ENCODE measurements around the gene COL6A1.

COL6A1 gene

DNA sequence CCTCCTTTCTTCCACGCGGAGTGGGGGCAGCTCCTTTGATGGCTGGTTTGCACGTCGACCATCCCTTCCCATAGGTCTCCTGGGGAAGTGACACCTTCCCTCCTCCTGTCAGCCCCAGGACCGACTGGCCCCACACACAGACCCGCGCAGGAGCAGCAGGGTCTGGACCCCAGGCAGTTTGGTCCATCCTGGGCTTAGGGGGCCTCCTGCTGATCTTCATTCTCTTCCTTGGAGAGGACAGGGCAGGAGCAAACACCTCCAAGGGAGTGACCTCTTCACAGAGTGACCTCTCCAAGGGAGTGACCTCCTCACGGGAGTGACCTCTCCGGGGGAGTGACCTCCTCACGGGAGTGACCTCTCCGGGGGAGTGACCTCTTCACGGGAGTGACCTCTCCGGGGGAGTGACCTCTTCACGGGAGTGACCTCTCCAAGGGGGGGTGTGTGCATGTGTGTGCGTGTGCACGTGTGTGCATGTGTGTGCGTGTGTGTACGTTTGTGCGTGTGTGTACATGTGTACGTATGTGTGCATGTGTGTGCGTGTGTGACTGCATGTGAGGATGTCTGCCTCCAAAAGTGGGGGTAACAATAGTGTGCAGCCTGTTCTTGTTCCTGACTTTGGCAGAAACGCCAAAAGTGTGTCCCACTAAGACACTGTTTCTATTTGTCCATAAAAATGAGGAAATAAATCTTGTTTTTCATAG lies 29.8 kb downstream of the COL6A1 start:
- Histone ChIP-seq H3K27me3 (ENCODE audit: control insufficient read depth, insufficient read depth, low read length) (no peaks in the 10 kb centered on the region), H3K4me3 (ENCODE audit: low read length) (no peak overlapping the region)
- DNase-seq (ENCODE audit: low read depth, low spot score): no peak

DNA sequence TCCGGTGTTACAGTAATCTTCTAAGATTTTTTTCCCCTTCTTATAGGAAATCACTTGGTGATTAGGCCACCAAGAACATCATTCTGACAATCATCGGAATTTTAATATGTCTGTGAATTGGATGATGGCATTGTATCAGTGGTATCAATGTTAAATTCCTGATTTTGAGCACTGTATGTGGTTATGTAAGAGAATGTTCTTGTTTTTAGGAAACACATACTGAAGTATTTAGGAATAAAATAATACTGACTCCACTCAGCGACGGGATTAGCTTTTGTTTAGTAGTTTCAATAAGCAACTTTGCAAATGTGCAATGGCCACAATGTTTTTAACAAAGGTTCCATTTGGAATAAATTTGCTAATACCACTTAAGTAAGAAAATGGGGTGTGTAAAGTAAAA lies 30.6 kb downstream of the COL6A1 start:
- no peak overlapping the region for H3K27ac ChIP-seq (ENCODE audit: low read length)
- no peak for DNase-seq (ENCODE audit: low read depth, low spot score)
- no CpG with 5 or more reads among the region's 4 CpGs for WGBS (ENCODE audit: insufficient coverage, insufficient read length)
- peaks cover 2% of the 10 kb centered on the region; the same call in 1 of the 2 replicates for H3K9me3 ChIP-seq (ENCODE audit: control insufficient read depth, insufficient read depth, low read length)
- H3K27me3 ChIP-seq (ENCODE audit: control insufficient read depth, insufficient read depth, low read length): no peaks in the 10 kb centered on the region
- no peaks in the 10 kb centered on the region for H3K36me3 ChIP-seq (ENCODE audit: control insufficient read depth, insufficient read depth, low read length)
- H3K4me3 ChIP-seq (ENCODE audit: low read length): no peak overlapping the region
- H3K4me1 ChIP-seq (ENCODE audit: control insufficient read depth, insufficient read depth, low read length): no peaks in the 10 kb centered on the region

More for the DNA sequence above, 29.8 kb downstream of the COL6A1 start:
- Histone ChIP-seq H3K4me1 (ENCODE audit: control insufficient read depth, insufficient read depth, low read length) (no peaks in the 10 kb centered on the region; the same call in 1 of the 2 replicates), H3K27ac (ENCODE audit: low read length) (no peak overlapping the region), H3K9me3 (ENCODE audit: control insufficient read depth, insufficient read depth, low read length) (peaks cover 2% of the 10 kb centered on the region; the same call in 1 of the 2 replicates), H3K36me3 (ENCODE audit: control insufficient read depth, insufficient read depth, low read length) (no peaks in the 10 kb centered on the region)
- no CpG with 5 or more reads among the region's 22 CpGs for WGBS (ENCODE audit: insufficient coverage, insufficient read length)

DNA sequence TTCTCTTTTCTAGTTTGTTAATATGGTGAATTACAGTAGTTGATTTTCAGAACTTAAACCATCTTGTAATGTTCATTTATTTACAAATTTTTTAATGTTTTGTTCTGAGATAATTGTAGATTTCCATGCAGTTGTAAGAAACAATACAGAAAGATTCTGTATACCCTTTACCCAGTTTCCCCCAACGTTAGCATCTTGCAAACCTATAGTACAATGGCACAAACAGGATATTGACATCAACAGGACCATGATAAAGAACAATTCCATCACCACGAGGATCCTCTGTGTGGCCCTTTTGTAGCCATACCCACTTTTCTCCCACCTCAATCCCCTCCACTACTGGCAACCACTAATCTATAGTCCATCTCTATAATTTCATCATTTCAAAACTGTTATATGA lies 33.3 kb downstream of the COL6A1 start:
- Histone ChIP-seq H3K4me1 (ENCODE audit: control insufficient read depth, insufficient read depth, low read length) (no peaks in the 10 kb centered on the region), H3K27ac (ENCODE audit: low read length) (no peak overlapping the region), H3K4me3 (ENCODE audit: low read length) (no peak overlapping the region), H3K27me3 (ENCODE audit: control insufficient read depth, insufficient read depth, low read length) (no peaks in the 10 kb centered on the region), H3K9me3 (ENCODE audit: control insufficient read depth, insufficient read depth, low read length) (no peaks in the 10 kb centered on the region), H3K36me3 (ENCODE audit: control insufficient read depth, insufficient read depth, low read length) (no peaks in the 10 kb centered on the region)
- WGBS (ENCODE audit: insufficient coverage, insufficient read length): no CpG with 5 or more reads among the region's 2 CpGs
- no peak for DNase-seq (ENCODE audit: low read depth, low spot score)

DNA sequence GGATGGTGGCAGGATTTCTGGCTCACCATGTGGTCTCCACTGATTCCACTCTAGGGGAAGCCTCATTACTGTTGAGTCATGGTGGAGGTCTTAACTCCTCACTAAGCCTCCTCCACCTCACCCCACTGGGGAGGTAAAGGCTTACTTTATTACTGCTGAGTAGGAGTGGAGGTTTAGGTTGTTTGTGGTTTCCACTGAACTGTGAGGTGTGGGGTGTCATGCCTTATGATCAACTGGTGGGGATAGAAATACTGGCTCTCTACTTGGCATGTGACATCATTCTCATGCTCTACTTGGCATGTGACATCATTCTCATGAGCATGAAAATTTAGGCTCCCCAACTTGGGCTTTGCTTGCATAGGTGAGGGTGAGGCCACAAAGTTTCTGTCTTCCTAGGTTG lies 35.6 kb downstream of the COL6A1 start:
- Histone ChIP-seq H3K4me3 (ENCODE audit: low read length) (no peak overlapping the region), H3K4me1 (ENCODE audit: control insufficient read depth, insufficient read depth, low read length) (no peaks in the 10 kb centered on the region), H3K27ac (ENCODE audit: low read length) (no peak overlapping the region), H3K36me3 (ENCODE audit: control insufficient read depth, insufficient read depth, low read length) (no peaks in the 10 kb centered on the region), H3K27me3 (ENCODE audit: control insufficient read depth, insufficient read depth, low read length) (no peaks in the 10 kb centered on the region), H3K9me3 (ENCODE audit: control insufficient read depth, insufficient read depth, low read length) (no peaks in the 10 kb centered on the region)
- DNase-seq (ENCODE audit: low read depth, low spot score): no peak

DNA sequence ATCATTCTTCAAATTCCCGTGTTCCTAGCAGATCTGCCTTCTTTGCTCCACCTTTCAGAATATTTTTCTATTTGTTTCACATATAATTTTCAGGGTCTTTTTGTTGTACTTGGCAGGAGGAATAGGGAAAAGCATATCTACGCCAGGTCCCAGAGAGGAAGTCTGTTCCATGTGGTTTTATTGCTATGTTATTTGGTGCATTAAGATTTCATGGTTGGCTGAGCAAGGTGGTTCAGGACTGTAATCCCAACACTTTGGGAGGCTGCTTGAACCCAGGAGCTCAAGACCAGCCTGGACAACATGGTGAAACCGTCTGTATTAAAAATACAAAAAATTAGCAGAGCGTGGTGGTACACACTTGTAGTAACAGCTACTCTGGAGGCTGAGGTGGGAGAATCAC lies 36.1 kb downstream of the COL6A1 start:
- DNase-seq (ENCODE audit: low read depth, low spot score): no peak
- no peaks in the 10 kb centered on the region for H3K9me3 ChIP-seq (ENCODE audit: control insufficient read depth, insufficient read depth, low read length)
- no peak overlapping the region for H3K27ac ChIP-seq (ENCODE audit: low read length)
- no peak overlapping the region for H3K4me3 ChIP-seq (ENCODE audit: low read length)
- no peaks in the 10 kb centered on the region for H3K27me3 ChIP-seq (ENCODE audit: control insufficient read depth, insufficient read depth, low read length)
- H3K36me3 ChIP-seq (ENCODE audit: control insufficient read depth, insufficient read depth, low read length): no peaks in the 10 kb centered on the region
- no CpG with 5 or more reads among the region's 4 CpGs for WGBS (ENCODE audit: insufficient coverage, insufficient read length)
- H3K4me1 ChIP-seq (ENCODE audit: control insufficient read depth, insufficient read depth, low read length): no peaks in the 10 kb centered on the region; the same call in 1 of the 2 replicates

DNA sequence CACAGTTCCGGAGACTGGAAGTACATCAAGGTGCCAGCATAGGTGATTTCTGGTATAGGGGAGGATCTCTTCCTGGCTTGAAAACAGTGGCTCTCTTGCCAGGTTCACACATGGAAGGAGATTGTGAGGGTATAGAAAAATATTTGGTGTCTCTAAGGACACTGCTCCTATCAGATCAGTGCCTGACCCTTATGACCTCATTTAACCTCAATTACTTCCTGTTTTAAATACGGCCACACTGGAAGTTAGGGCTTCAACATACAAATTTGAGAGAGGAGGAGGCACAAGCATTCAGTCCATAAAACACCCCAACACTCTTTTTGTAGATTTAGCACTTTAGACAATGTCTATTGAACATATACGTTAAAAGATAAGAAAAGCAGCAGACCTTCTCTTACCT lies 37.0 kb downstream of the COL6A1 start:
- no peak overlapping the region for H3K27ac ChIP-seq (ENCODE audit: low read length)
- no peak for DNase-seq (ENCODE audit: low read depth, low spot score)
- no peaks in the 10 kb centered on the region for H3K36me3 ChIP-seq (ENCODE audit: control insufficient read depth, insufficient read depth, low read length)
- H3K27me3 ChIP-seq (ENCODE audit: control insufficient read depth, insufficient read depth, low read length): no peaks in the 10 kb centered on the region
- WGBS (ENCODE audit: insufficient coverage, insufficient read length): no CpG with 5 or more reads among the region's 3 CpGs
- H3K4me1 ChIP-seq (ENCODE audit: control insufficient read depth, insufficient read depth, low read length): no peaks in the 10 kb centered on the region; the same call in 1 of the 2 replicates
- no peak overlapping the region for H3K4me3 ChIP-seq (ENCODE audit: low read length)
- no peaks in the 10 kb centered on the region for H3K9me3 ChIP-seq (ENCODE audit: control insufficient read depth, insufficient read depth, low read length)

DNA sequence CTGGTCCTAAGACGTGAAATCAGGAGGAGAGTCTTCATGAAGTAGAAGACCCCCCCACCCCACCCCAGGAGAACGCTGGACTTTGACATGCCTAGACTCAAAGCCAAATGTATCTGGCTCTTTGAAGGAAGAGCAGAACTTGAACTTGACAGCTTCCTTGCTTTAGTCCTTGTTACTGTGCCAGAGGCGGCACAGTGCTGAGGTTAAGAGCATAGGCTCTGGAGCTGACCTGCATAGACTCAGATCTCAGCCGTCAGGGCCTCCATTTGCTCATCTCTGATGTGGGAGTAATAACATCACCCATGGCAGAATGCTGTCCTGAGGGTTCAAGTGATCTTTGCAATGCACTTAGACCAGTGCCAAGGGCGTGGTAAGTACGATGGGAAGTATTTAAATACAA lies 39.0 kb downstream of the COL6A1 start:
- H3K4me3 ChIP-seq (ENCODE audit: low read length): no peak overlapping the region
- no peak overlapping the region for H3K27ac ChIP-seq (ENCODE audit: low read length)
- H3K27me3 ChIP-seq (ENCODE audit: control insufficient read depth, insufficient read depth, low read length): no peaks in the 10 kb centered on the region
- no CpG with 5 or more reads among the region's 6 CpGs for WGBS (ENCODE audit: insufficient coverage, insufficient read length)
- no peak for DNase-seq (ENCODE audit: low read depth, low spot score)
- peaks cover 2% of the 10 kb centered on the region for H3K4me1 ChIP-seq (ENCODE audit: control insufficient read depth, insufficient read depth, low read length)
- no peaks in the 10 kb centered on the region for H3K9me3 ChIP-seq (ENCODE audit: control insufficient read depth, insufficient read depth, low read length)
- no peaks in the 10 kb centered on the region for H3K36me3 ChIP-seq (ENCODE audit: control insufficient read depth, insufficient read depth, low read length)

DNA sequence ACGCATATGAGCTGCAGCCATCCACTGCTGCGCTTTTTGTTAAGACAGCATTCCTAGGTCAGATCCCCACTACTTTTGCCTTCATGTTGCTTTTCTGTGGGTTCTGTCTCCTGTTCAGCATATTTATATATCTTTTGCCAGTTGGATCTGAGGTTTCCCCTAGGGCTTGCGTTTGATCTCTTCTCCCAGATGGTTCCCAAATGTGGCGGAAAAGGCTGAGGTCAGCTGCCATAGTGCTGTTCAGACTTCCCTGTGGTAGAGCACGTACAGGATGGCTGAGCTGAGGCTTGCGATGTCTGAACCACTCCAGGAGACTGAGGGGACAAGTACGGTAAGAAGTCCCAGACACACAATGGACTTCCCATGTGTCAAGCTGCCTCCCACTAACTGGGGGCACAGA lies 39.8 kb downstream of the COL6A1 start:
- Histone ChIP-seq H3K27ac (ENCODE audit: low read length) (no peak overlapping the region), H3K9me3 (ENCODE audit: control insufficient read depth, insufficient read depth, low read length) (no peaks in the 10 kb centered on the region), H3K36me3 (ENCODE audit: control insufficient read depth, insufficient read depth, low read length) (no peaks in the 10 kb centered on the region), H3K27me3 (ENCODE audit: control insufficient read depth, insufficient read depth, low read length) (no peaks in the 10 kb centered on the region), H3K4me3 (ENCODE audit: low read length) (no peak overlapping the region), H3K4me1 (ENCODE audit: control insufficient read depth, insufficient read depth, low read length) (peaks cover 2% of the 10 kb centered on the region)
- WGBS (ENCODE audit: insufficient coverage, insufficient read length): no CpG with 5 or more reads among the region's 7 CpGs
- DNase-seq (ENCODE audit: low read depth, low spot score): no peak

DNA sequence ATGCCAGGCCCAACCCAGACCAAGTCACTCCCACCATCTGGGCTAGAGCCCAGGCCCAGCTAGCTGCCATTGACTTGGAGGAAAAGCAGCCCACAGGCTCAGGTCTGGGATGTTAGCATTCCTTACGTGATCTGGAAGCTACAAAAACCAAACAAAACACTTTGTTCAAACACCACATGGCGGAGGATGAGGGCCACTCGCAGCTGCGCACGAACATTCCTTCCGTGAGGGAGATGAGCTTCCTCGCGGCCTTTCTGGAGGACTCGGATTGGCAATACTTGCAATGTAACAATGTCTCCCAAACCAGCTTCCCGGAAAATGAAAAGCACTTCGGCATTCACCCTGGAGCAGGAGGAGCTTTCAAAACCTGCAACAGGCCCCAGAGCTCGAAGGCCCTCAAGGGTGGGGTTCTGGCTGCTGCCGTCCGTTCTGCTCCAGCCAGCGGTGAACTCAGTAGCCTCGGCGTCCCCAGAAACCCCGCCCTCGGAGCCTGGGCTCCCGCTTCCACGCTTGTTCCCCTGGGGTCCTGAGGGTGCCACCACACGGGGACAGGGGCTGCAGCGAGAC lies 40.5 kb downstream of the COL6A1 start:
- Histone ChIP-seq H3K9me3 (ENCODE audit: control insufficient read depth, insufficient read depth, low read length) (no peaks in the 10 kb centered on the region), H3K4me3 (ENCODE audit: low read length) (no peak overlapping the region), H3K27ac (ENCODE audit: low read length) (no peak overlapping the region), H3K27me3 (ENCODE audit: control insufficient read depth, insufficient read depth, low read length) (no peaks in the 10 kb centered on the region), H3K4me1 (ENCODE audit: control insufficient read depth, insufficient read depth, low read length) (peaks cover 2% of the 10 kb centered on the region), H3K36me3 (ENCODE audit: control insufficient read depth, insufficient read depth, low read length) (no peaks in the 10 kb centered on the region)
- no peak for DNase-seq (ENCODE audit: low read depth, low spot score)
- no CpG with 5 or more reads among the region's 23 CpGs for WGBS (ENCODE audit: insufficient coverage, insufficient read length)

DNA sequence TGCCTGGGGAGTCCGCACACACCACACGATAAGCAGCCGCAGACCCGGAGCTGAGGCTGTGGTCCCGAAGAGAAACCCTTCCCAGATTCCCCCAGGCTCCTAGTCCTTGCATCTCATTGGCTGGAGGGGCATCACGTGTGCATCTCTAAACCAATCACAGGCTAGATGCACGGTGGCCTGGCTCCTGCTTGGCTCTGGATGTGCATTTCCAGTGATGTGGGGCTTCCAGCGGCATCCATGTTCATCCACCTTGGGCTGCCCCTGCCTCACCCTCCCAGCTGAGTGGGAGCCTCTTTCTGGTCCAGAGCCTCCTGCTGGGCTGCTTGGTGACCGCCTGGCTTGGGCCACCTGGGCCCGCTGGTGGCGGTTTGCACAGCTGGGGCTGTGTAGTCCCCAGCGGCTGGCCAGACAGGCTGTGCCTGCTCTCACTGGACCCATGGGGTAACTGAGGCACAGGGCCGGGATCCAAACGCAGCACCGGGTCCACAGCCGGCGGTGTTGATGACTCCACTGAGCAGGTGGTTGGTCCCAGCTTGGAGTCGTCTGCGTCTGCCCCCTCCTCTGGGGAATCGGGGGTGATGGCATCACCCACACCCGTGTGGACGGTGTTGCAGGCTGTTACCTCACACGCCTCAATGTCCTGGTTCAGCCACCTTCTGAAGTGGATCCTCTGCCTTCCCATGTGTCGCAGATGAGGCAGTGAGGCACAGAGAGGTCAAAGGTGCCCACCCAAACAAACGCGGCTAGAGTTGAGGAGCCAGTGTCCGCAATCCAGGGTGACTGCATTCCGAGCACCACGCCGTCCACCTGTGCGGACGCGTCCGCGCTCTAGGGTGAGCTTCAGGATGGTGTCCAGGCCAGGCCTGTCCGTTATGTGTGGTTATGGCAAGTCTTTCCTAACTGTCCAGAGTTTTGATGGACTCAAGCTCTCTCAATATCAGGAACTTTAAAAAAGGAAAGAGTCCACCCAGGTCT lies 41.3 kb downstream of the COL6A1 start:
- WGBS (ENCODE audit: insufficient coverage, insufficient read length): no CpG with 5 or more reads among the region's 36 CpGs
- H3K27ac ChIP-seq (ENCODE audit: low read length): no peak overlapping the region
- H3K9me3 ChIP-seq (ENCODE audit: control insufficient read depth, insufficient read depth, low read length): no peaks in the 10 kb centered on the region
- H3K4me1 ChIP-seq (ENCODE audit: control insufficient read depth, insufficient read depth, low read length): peaks cover 2% of the 10 kb centered on the region
- DNase-seq (ENCODE audit: low read depth, low spot score): no peak
- no peaks in the 10 kb centered on the region for H3K36me3 ChIP-seq (ENCODE audit: control insufficient read depth, insufficient read depth, low read length)
- H3K4me3 ChIP-seq (ENCODE audit: low read length): no peak overlapping the region
- no peaks in the 10 kb centered on the region for H3K27me3 ChIP-seq (ENCODE audit: control insufficient read depth, insufficient read depth, low read length)

Measured in iPS DF 6.9 (cell line).